HepG2 (cell line): Measurements from ENCODE around the gene PEMT. TPM values are rescaled to one million over a fixed set of nuclear protein-coding genes. Genes with fewer than 3 reads are reported as not detected.

Experiments
- CSRNP1 ChIP-seq: sonication (generic); formaldehyde crosslinking; IDR thresholded peaks from 2 replicates; pipeline ENCODE4 v1.8.1; 2023; ENCODE audit warnings: mild to moderate bottlenecking, missing genetic modification reagents
- GPBP1L1 ChIP-seq: sonication (generic); formaldehyde crosslinking; IDR thresholded peaks from 2 replicates; pipeline ENCODE4 v1.5.0; 2020; ENCODE audit warnings: mild to moderate bottlenecking, missing genetic modification reagents
- MED8 ChIP-seq: sonication (generic); formaldehyde crosslinking; IDR thresholded peaks from 2 replicates; pipeline ENCODE4 v1.8.1; 2023; ENCODE audit warnings: mild to moderate bottlenecking, missing genetic modification reagents; ENCODE audit not compliant: insufficient replicate concordance
- NFKBIZ ChIP-seq: IDR thresholded peaks from 2 replicates; pipeline ENCODE4 v1.6.1; 2018; ENCODE audit warnings: missing genetic modification reagents, missing compliant biosample characterization
- NKX3-1 ChIP-seq: sonication (generic); formaldehyde crosslinking; IDR thresholded peaks from 2 replicates; pipeline ENCODE4 v1.5.0; 2020; ENCODE audit warnings: missing genetic modification reagents
- PLRG1 ChIP-seq: fragments of 450-650 bp; conservative IDR thresholded peaks from 2 replicates; pipeline ENCODE4 v1.6.1; 2016
- POLR2AphosphoS5 ChIP-seq: IDR thresholded peaks from 2 replicates; pipeline ENCODE4 v1.6.1; 2012; ENCODE audit warnings: low read depth, low read length
- SALL2 ChIP-seq: sonication (generic); formaldehyde crosslinking; IDR thresholded peaks from 2 replicates; pipeline ENCODE4 v1.8.1; 2023; ENCODE audit warnings: mild to moderate bottlenecking, missing genetic modification reagents, inconsistent platforms
- SP4 ChIP-seq: sonication (generic); formaldehyde crosslinking; IDR thresholded peaks from 2 replicates; pipeline ENCODE4 v1.8.1; 2023; ENCODE audit warnings: mild to moderate bottlenecking, missing genetic modification reagents
- TBP ChIP-seq: sonication (generic); formaldehyde crosslinking; IDR thresholded peaks from 2 replicates; pipeline ENCODE4 v1.5.0; 2020; ENCODE audit warnings: missing genetic modification reagents
- ZBTB14 ChIP-seq: sonication (generic); formaldehyde crosslinking; IDR thresholded peaks from 2 replicates; pipeline ENCODE4 v1.4.0; 2020; ENCODE audit warnings: missing genetic modification reagents
- ZFP82 ChIP-seq: sonication (generic); formaldehyde crosslinking; IDR thresholded peaks from 2 replicates; pipeline ENCODE4 v1.5.1; 2020; ENCODE audit warnings: mild to moderate bottlenecking, missing genetic modification reagents, borderline replicate concordance
- ZNF20 ChIP-seq: sonication (generic); formaldehyde crosslinking; IDR thresholded peaks from 2 replicates; pipeline ENCODE4 v1.4.0; 2020; ENCODE audit warnings: mild to moderate bottlenecking, moderate library complexity, missing genetic modification reagents
- ZNF251 ChIP-seq: sonication (generic); formaldehyde crosslinking; IDR thresholded peaks from 2 replicates; pipeline ENCODE4 v1.9.0; 2021; ENCODE audit warnings: mild to moderate bottlenecking, missing genetic modification reagents
- ZNF451 ChIP-seq: sonication (generic); formaldehyde crosslinking; IDR thresholded peaks from 2 replicates; pipeline ENCODE4 v1.5.0; 2020; ENCODE audit warnings: mild to moderate bottlenecking, missing genetic modification reagents
- ZNF501 ChIP-seq: sonication (generic); formaldehyde crosslinking; IDR thresholded peaks from 2 replicates; pipeline ENCODE4 v1.5.1; 2020; ENCODE audit warnings: mild to moderate bottlenecking, moderate library complexity, missing genetic modification reagents
- ZNF629 ChIP-seq: sonication (generic); formaldehyde crosslinking; conservative IDR thresholded peaks from 2 replicates; pipeline ENCODE4 v1.5.0; 2020; ENCODE audit warnings: missing genetic modification reagents
- ZNF674 ChIP-seq: sonication (generic); formaldehyde crosslinking; IDR thresholded peaks from 2 replicates; pipeline ENCODE4 v1.5.0; 2020; ENCODE audit warnings: low read depth, mild to moderate bottlenecking, missing genetic modification reagents
- ZNF678 ChIP-seq: sonication (generic); formaldehyde crosslinking; IDR thresholded peaks from 2 replicates; pipeline ENCODE4 v1.4.0; 2020; ENCODE audit warnings: mild to moderate bottlenecking, missing genetic modification reagents
- ZNF883 ChIP-seq: sonication (generic); formaldehyde crosslinking; IDR thresholded peaks from 2 replicates; pipeline ENCODE4 v1.5.1; 2020; ENCODE audit warnings: mild to moderate bottlenecking, missing genetic modification reagents; ENCODE audit errors: not compliant biosample characterization
- polyA plus RNA-seq, 8 experiments: library from polyadenylated mRNA; depleted of rRNA in 3 of 8; stranded (reverse) in 7 of 8; unstranded in 1 of 8; fragments of >200 nt; fragmentation: Illumina TruSeq in 4 of 8; extraction: Trizol in 4 of 8; gene quantifications; 2 replicates each; pipeline versions ENCODE4 v1.2.1 to v1.2.3, GENCODE V29; 2011 to 2016; ENCODE audit warnings: low read depth in 4 of 8, missing spikeins in 1 of 8, mixed read lengths in 1 of 8; ENCODE audit not compliant: insufficient read depth in 1 of 8
- total RNA-seq, 5 experiments: library from RNA; depleted of rRNA; stranded (reverse); fragments of >200 nt; fragmentation: Illumina TruSeq; extraction: Trizol; gene quantifications; 2 replicates each; pipeline ENCODE4 v1.2.3, GENCODE V29; 2016; ENCODE audit warnings: low read depth in 1 of 5
- TF ChIP-seq, protein P1 (sequence below): sonication (generic); formaldehyde crosslinking; IDR thresholded peaks from 2 replicates; pipeline ENCODE4 v1.4.0; 2020; ENCODE audit warnings: missing genetic modification reagents
- TF ChIP-seq, protein P2 (sequence below): sonication (generic); formaldehyde crosslinking; conservative IDR thresholded peaks from 2 replicates; pipeline ENCODE4 v1.4.0; 2020; ENCODE audit warnings: missing genetic modification reagents
- TF ChIP-seq, protein P3 (sequence below): sonication (generic); formaldehyde crosslinking; IDR thresholded peaks from 2 replicates; pipeline ENCODE4 v1.4.0; 2020; ENCODE audit warnings: missing genetic modification reagents; ENCODE audit errors: not compliant biosample characterization

The PEMT gene
- total and polyA plus RNA-seq, 2 of the 13 experiments (the other 11 are each of a cell fraction or from before 2014, with no cell fraction given), result 31.7 to 43.6 TPM

DNA sequence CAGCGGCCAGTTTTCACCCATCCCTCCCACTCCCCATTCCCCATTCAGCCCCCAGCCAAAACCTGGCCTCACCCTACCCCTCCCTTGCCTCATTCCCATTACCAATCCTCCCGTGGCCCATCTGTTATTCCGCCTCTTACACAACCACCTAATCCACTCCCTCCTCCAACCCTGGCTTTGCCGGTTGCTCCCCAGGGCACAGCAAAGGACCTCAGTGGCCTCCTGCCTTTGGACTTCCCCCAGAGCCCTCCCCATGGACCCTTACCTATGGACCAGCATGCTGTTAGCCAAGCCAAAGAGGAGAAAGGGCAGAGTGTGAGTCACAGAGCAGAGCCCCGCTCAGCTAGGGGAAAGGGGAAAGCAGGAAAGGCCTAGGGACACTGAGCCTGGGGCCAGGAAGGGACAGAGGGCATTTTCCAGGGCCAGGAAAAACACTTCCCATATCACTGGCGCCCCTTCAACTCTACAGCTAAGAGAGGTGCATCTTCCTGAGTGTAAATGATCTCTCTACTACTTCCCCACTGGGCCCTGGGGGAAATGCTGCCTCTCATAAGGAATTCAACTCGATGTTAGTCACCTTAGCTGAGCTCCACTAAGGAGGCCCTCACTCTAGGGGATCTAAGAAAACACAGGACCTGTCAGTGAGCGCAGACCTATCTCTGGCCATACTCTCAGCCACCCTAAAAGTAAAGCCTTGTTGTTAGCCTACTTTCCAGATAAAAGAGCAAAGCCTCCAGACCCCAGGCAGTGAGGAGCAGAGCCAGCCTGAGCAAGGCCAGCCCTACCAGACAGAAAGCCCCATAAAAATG, 10.6 kb downstream of the PEMT start (continued):
- TF ChIP-seq, protein P1, sequence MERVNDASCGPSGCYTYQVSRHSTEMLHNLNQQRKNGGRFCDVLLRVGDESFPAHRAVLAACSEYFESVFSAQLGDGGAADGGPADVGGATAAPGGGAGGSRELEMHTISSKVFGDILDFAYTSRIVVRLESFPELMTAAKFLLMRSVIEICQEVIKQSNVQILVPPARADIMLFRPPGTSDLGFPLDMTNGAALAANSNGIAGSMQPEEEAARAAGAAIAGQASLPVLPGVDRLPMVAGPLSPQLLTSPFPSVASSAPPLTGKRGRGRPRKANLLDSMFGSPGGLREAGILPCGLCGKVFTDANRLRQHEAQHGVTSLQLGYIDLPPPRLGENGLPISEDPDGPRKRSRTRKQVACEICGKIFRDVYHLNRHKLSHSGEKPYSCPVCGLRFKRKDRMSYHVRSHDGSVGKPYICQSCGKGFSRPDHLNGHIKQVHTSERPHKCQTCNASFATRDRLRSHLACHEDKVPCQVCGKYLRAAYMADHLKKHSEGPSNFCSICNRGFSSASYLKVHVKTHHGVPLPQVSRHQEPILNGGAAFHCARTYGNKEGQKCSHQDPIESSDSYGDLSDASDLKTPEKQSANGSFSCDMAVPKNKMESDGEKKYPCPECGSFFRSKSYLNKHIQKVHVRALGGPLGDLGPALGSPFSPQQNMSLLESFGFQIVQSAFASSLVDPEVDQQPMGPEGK (CRISPR knock-in tag), result peak; percentile 90
- TF ChIP-seq POLR2AphosphoS5, result peak; percentile 75
- peak; percentile 82 for TF ChIP-seq ZNF451
- no peak for TF ChIP-seq ZFP82 (CRISPR knock-in tag)
- TF ChIP-seq ZNF251 (CRISPR knock-in tag), result no peak
- no peak for TF ChIP-seq ZNF674
- TF ChIP-seq PLRG1, result no peak
- no peak for TF ChIP-seq MED8
- TF ChIP-seq, protein P2, sequence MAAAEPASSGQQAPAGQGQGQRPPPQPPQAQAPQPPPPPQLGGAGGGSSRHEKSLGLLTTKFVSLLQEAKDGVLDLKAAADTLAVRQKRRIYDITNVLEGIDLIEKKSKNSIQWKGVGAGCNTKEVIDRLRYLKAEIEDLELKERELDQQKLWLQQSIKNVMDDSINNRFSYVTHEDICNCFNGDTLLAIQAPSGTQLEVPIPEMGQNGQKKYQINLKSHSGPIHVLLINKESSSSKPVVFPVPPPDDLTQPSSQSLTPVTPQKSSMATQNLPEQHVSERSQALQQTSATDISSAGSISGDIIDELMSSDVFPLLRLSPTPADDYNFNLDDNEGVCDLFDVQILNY (CRISPR knock-in tag), result no peak
- no peak for TF ChIP-seq GPBP1L1 (CRISPR knock-in tag)
- TF ChIP-seq ZBTB14 (CRISPR knock-in tag), result no peak
- TF ChIP-seq SP4, result no peak
- peak; percentile 46 for TF ChIP-seq ZNF883 (CRISPR knock-in tag)
- no peak for TF ChIP-seq CSRNP1 (CRISPR knock-in tag)
- no peak for TF ChIP-seq NFKBIZ
- no peak for TF ChIP-seq ZNF678
- TF ChIP-seq, protein P3, sequence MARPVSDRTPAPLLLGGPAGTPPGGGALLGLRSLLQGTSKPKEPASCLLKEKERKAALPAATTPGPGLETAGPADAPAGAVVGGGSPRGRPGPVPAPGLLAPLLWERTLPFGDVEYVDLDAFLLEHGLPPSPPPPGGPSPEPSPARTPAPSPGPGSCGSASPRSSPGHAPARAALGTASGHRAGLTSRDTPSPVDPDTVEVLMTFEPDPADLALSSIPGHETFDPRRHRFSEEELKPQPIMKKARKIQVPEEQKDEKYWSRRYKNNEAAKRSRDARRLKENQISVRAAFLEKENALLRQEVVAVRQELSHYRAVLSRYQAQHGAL (CRISPR knock-in tag), result no peak
- TF ChIP-seq ZNF20, result no peak
- no peak for TF ChIP-seq TBP (CRISPR knock-in tag)
- no peak for TF ChIP-seq ZNF501 (CRISPR knock-in tag)
- no peak for TF ChIP-seq NKX3-1
- no peak for TF ChIP-seq SALL2 (CRISPR knock-in tag)
- TF ChIP-seq ZNF629 (CRISPR knock-in tag), result peak; percentile 91
